Activated naive CD4-positive, alpha-beta T cell treated with anti-CD3 and anti-CD28 coated beads for 36 hours (primary cell): ENCODE data around the gene STX16. TPM values are rescaled to one million over a fixed set of nuclear protein-coding genes. Genes with fewer than 3 reads are reported as not detected.

Source experiments
- CTCF ChIA-PET: fragments of 350-600 bp; sonication (Branson Sonifier 250); formaldehyde crosslinking; loops from one replicate; lab custom pipeline; 2021; ENCODE audit warnings: antibody characterized with exemption; lab: Charles Lee
- DNase-seq: peaks from one replicate; pipeline ENCODE4 v3.0.0-alpha.2; 2020
- H3K27ac Mint-ChIP-seq: one replicate; pipeline ENCODE4 v1.8.0; 2021; ENCODE audit warnings: mild to moderate bottlenecking, mixed read lengths
- H3K27me3 Mint-ChIP-seq: one replicate; pipeline ENCODE4 v1.8.0; 2021; ENCODE audit warnings: low read depth, mixed read lengths
- H3K36me3 Mint-ChIP-seq: one replicate; pipeline ENCODE4 v1.8.0; 2021; ENCODE audit warnings: low read depth, mixed read lengths
- H3K4me1 Mint-ChIP-seq: one replicate; pipeline ENCODE4 v1.8.0; 2021; ENCODE audit warnings: low read depth, mixed read lengths
- H3K4me3 Mint-ChIP-seq: one replicate; pipeline ENCODE4 v1.8.0; 2021; ENCODE audit warnings: mild to moderate bottlenecking, moderate library complexity, mixed read lengths
- H3K9me3 Mint-ChIP-seq: one replicate; pipeline ENCODE4 v1.8.0; 2021; ENCODE audit warnings: mixed read lengths
- intact Hi-C: fragments of 100-400 bp; cut with micrococcal nuclease; formaldehyde crosslinking; loops from one replicate; pipeline ENCODE4 v1.15.1; 2023
- total RNA-seq, 2 experiments: library from RNA; stranded (reverse); gene quantifications; one replicate each; pipeline ENCODE4 v1.2.3, GENCODE V29; 2021

STX16 gene
- total RNA-seq, 2 experiments from 2014 or later = 127 TPM

- no peak for DNase-seq
- no peaks in the 10 kb centered on the region for H3K9me3 Mint-ChIP-seq
- no peaks in the 10 kb centered on the region for H3K27me3 Mint-ChIP-seq
- CTCF ChIA-PET = interaction anchor here (3.7 kb wide), 1 partner anchor 10 kb away, joined by 31 read pairs; the partner anchor contains the start of gene STX16
- H3K4me3 Mint-ChIP-seq = peak overlapping the region; percentile 76
- H3K4me1 Mint-ChIP-seq = peaks cover 74% of the 10 kb centered on the region
- H3K27ac Mint-ChIP-seq = peak overlapping the region; percentile 96
- peaks cover 22% of the 10 kb centered on the region for H3K36me3 Mint-ChIP-seq
- intact Hi-C loops = no loop called here
Measured at GRCh38 chr20:58661598-58662473, 10.8 kb downstream of the STX16 start.

- Mint-ChIP-seq H3K27ac (no peak overlapping the region), H3K4me3 (no peak overlapping the region), H3K4me1 (peaks cover 62% of the 10 kb centered on the region), H3K36me3 (peaks cover 31% of the 10 kb centered on the region), H3K27me3 (no peaks in the 10 kb centered on the region), H3K9me3 (no peaks in the 10 kb centered on the region)
- intact Hi-C loops = no loop called here
- CTCF ChIA-PET = interaction anchor here (1.1 to 1.4 kb wide), 2 partner anchors 13 to 183 kb away, joined by 3 to 5 read pairs; partner anchors contain the start of gene STX16
- DNase-seq = no peak
Measured at GRCh38 chr20:58664331-58664730, 13.2 kb downstream of the STX16 start.

- Mint-ChIP-seq H3K27ac (no peak overlapping the region), H3K36me3 (peaks cover 30% of the 10 kb centered on the region), H3K4me1 (peaks cover 58% of the 10 kb centered on the region), H3K9me3 (no peaks in the 10 kb centered on the region), H3K27me3 (no peaks in the 10 kb centered on the region), H3K4me3 (no peak overlapping the region)
- CTCF ChIA-PET = interaction anchor here (1.1 to 1.4 kb wide), 2 partner anchors 14 to 183 kb away, joined by 3 to 5 read pairs; partner anchors contain the start of gene STX16
- intact Hi-C loops = no loop called here
- no peak for DNase-seq
Measured at GRCh38 chr20:58664883-58665282, 13.8 kb downstream of the STX16 start.

DNA sequence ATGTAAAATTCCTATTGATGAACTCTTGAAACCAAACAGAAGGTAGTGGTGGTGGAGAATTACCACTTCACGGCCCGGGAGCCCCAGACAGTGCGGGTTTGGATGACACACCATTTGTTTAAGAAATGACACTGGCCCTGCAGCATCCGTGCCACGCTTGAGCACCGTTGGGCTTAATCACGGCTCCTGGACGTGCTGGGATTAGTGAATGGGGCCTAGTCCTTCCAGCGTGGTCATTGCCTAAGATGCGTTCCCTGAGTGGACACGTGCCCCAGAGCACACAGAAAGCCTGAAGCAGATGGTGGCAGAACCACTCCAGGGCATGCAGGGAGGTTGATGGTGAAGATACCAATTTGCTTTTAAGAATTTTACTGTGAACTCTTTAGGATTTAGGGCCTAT lies 14.5 kb downstream of the STX16 start:
- H3K9me3 Mint-ChIP-seq = no peaks in the 10 kb centered on the region
- no peak overlapping the region for H3K27ac Mint-ChIP-seq

DNA sequence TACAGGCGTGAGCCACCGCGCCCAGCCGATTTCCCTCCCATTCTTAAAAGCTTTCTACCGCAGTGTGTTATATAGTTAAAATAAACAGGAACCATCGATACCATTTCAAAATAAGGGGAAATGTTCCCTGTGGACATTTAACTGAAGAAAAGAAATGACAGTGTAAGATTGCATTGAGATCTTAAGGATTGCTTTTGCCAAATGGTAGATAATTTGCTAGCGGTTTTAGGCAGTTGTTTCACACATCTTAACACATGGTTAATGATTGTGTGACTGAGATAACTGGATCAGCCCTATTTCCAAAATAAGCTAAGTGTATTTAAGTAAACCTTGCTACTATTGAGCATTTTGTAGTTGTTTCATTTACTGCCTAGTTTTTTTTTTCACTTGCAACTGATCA lies 15.6 kb downstream of the STX16 start:
- H3K4me3 Mint-ChIP-seq = no peak overlapping the region
- H3K27me3 Mint-ChIP-seq = no peaks in the 10 kb centered on the region
- intact Hi-C loops = no loop called here
- no peak overlapping the region for H3K27ac Mint-ChIP-seq
- H3K36me3 Mint-ChIP-seq = peaks cover 26% of the 10 kb centered on the region
- H3K9me3 Mint-ChIP-seq = no peaks in the 10 kb centered on the region
- peaks cover 44% of the 10 kb centered on the region for H3K4me1 Mint-ChIP-seq
- no peak for DNase-seq
- CTCF ChIA-PET = interaction anchor here (0.6 to 1.2 kb wide), 4 partner anchors 13 to 210 kb away, joined by 4 to 5 read pairs (median 4); partner anchors contain the start of gene STX16

More for the DNA sequence above, 14.5 kb downstream of the STX16 start:
- Mint-ChIP-seq H3K4me3 (no peak overlapping the region), H3K4me1 (peaks cover 54% of the 10 kb centered on the region), H3K27me3 (no peaks in the 10 kb centered on the region), H3K36me3 (peaks cover 31% of the 10 kb centered on the region)
- no peak for DNase-seq
- intact Hi-C loops = no loop called here
- CTCF ChIA-PET = no interaction called here

DNA sequence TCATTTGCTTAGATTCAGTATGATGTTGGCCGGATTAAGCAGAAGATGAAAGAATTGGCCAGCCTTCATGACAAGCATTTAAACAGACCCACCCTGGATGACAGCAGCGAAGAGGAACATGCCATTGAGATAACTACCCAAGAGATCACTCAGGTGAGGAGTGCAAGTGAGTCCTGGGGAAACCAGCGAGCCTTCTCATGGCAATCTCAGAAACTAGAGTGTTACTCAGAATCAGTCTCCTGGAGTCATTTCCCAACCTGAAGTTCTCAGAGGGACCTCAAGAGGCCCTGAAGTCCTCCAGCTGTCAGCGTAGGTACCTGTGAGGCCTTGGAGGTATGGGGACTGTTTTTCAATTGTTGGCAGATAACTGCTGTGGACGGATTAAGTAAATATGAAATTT lies 16.9 kb downstream of the STX16 start:
- Mint-ChIP-seq H3K36me3 (peaks cover 26% of the 10 kb centered on the region), H3K4me3 (no peak overlapping the region), H3K27ac (no peak overlapping the region), H3K27me3 (no peaks in the 10 kb centered on the region), H3K4me1 (peaks cover 36% of the 10 kb centered on the region), H3K9me3 (no peaks in the 10 kb centered on the region)
- intact Hi-C loops = no loop called here
- CTCF ChIA-PET = interaction anchor here (1.2 to 1.4 kb wide), 2 partner anchors 11 to 17 kb away, joined by 3 to 5 read pairs; partner anchors contain the start of gene STX16
- no peak for DNase-seq

DNA sequence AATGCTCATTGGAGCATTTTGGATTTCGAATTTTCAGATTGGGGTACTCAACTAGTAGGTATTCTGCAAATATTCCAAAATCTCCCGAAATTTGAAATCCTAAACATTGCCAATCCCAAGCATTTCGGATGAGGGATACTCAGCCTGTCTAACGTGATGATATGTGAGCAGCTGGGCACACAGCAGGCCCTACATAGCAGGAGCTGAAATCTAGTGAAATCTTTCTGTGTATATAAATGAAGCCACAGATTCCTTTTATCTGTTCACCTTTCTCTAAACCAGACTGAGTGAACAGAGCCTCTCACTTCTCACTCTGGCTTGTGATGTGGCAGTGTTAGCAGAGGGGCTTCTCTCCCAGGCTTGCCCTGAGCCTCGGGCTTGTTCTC lies 17.8 kb downstream of the STX16 start:
- Mint-ChIP-seq H3K36me3 (peaks cover 25% of the 10 kb centered on the region), H3K27me3 (no peaks in the 10 kb centered on the region), H3K4me1 (peaks cover 29% of the 10 kb centered on the region), H3K4me3 (no peak overlapping the region), H3K9me3 (no peaks in the 10 kb centered on the region), H3K27ac (no peak overlapping the region)
- CTCF ChIA-PET = no interaction called here
- intact Hi-C loops = no loop called here
- no peak for DNase-seq

DNA sequence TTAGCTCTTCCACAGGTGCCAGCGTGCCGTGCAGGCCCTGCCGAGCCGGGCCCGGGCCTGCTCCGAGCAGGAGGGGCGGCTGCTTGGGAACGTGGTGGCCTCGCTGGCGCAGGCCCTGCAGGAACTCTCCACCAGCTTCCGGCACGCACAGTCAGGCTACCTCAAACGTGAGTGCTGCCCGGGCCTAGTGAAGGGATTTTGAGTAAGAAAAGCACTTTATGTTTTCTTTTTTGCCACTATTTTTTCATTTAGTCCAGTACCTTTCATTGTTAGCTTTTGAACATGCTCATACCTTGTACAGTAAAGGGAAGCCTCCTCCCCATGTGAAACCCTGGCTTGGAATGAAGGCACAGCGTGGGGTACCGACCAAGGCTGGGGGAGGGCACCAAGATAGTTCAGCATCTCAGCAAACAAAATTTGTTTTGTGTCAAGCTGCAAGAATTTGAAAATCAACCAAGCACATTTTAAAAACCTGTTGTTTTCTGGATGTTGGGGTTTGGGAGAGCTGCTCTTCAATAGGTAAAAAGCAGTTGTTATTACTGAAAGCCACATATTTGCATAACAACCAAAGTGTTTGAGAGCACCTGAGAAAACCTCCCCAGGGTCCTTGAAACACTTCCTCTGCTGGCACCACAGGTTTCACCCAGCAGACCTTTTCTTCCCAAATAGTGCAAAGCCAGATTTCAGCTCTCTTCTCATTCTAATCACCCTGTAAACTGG lies 18.4 kb downstream of the STX16 start:
- Mint-ChIP-seq H3K9me3 (no peaks in the 10 kb centered on the region), H3K36me3 (peaks cover 26% of the 10 kb centered on the region), H3K27me3 (no peaks in the 10 kb centered on the region), H3K27ac (no peak overlapping the region), H3K4me3 (no peak overlapping the region), H3K4me1 (peaks cover 25% of the 10 kb centered on the region)
- CTCF ChIA-PET = no interaction called here
- intact Hi-C loops = no loop called here
- no peak for DNase-seq

DNA sequence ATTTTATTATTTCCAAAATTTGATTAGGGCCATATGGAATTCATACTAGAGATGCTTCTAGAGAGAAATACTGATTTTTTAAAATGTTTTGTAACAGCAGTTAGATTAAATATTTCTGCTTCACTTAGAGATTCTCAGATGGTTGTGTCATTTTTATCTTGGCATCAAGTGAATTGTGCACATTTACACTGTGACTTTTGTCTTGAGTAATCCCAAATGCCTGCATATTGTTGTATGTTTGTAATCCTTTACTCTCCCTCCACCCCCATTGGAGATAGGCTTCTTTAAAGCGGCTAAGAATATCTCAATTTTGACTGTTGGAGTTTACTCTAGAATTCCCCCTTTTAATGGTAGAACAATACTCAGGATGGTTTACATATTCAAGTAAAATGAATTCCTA lies 19.0 kb downstream of the STX16 start:
- intact Hi-C loops = no loop called here
- CTCF ChIA-PET = no interaction called here
- Mint-ChIP-seq H3K9me3 (no peaks in the 10 kb centered on the region), H3K4me3 (no peak overlapping the region), H3K27me3 (no peaks in the 10 kb centered on the region), H3K36me3 (peaks cover 28% of the 10 kb centered on the region), H3K4me1 (peaks cover 22% of the 10 kb centered on the region), H3K27ac (no peak overlapping the region)
- DNase-seq = no peak

GRCh38 chr20:58670659-58671058 lies 19.6 kb downstream of the STX16 start:
- Mint-ChIP-seq H3K36me3 (peaks cover 32% of the 10 kb centered on the region), H3K4me1 (peaks cover 18% of the 10 kb centered on the region), H3K27ac (no peak overlapping the region), H3K9me3 (no peaks in the 10 kb centered on the region), H3K4me3 (no peak overlapping the region), H3K27me3 (no peaks in the 10 kb centered on the region)
- CTCF ChIA-PET = no interaction called here
- intact Hi-C loops = no loop called here
- no peak for DNase-seq

- Mint-ChIP-seq H3K36me3 (peaks cover 32% of the 10 kb centered on the region), H3K4me1 (peaks cover 2% of the 10 kb centered on the region), H3K4me3 (no peak overlapping the region), H3K27ac (no peak overlapping the region), H3K9me3 (no peaks in the 10 kb centered on the region), H3K27me3 (no peaks in the 10 kb centered on the region)
- intact Hi-C loops = no loop called here
- no peak for DNase-seq
- CTCF ChIA-PET = no interaction called here
Measured at GRCh38 chr20:58673119-58673518, 22.0 kb downstream of the STX16 start.

- Mint-ChIP-seq H3K27ac (no peak overlapping the region), H3K4me1 (peaks cover 2% of the 10 kb centered on the region), H3K27me3 (no peaks in the 10 kb centered on the region), H3K4me3 (no peak overlapping the region), H3K9me3 (no peaks in the 10 kb centered on the region), H3K36me3 (peaks cover 36% of the 10 kb centered on the region)
- DNase-seq = no peak
- CTCF ChIA-PET = no interaction called here
- intact Hi-C loops = no loop called here
Measured at GRCh38 chr20:58675146-58675584, 24.1 kb downstream of the STX16 start.
